ENCODE results near the gene TAF1C.
A peak's percentile ranks its signal among the peaks of the same experiment; 100 is the strongest.

TAF1C gene

DNA sequence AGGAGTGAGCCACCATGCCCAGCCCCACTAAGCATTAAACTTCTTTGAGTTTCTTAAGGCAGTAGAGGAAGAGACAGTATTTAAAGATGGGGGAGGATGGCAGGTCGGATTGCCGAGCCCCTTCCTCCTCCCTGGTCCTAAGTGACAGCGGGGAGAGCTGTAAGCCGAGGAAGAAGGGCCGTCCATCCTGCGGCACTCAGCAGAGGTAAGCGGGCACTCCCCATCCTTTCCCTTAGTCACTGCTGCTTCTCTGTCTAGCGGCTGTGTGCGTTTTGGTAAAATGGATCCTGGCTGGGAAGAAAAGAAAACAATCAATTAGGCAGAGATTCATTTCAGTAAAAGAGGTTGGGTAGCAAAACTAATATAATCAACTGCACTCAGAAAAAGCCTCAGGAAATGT lies 27.9 kb downstream of the TAF1C start:
- DNase-seq (ENCODE audit: low read depth in 3 of 3, low spot score in 1 of 3) = no peak

- DNase-seq (ENCODE audit: low read depth in 3 of 3, low spot score in 1 of 3) = no peak
These were observed 30.5 kb downstream of the TAF1C start for GRCh38 chr16:84156342-84156784.

DNA sequence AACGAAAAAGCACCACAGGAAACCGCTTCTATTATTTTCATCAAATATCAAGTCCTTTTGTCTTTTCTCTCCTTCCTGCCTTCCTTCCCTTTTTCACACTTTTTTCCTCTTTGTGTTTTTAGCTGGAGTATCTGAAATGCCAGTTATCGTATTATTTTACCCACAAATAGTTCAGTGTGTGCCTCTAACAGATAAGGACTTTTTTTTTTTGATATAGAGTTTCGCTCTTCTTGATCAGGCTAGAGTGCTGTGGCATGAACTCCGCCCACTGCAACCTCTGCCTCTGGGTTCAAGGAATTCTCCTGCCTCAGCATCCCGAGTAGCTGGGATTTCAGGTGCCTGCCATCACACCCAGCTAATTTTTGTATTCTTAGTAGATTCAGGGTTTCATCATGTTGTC lies 31.1 kb downstream of the TAF1C start:
- DNase-seq (ENCODE audit: low read depth in 3 of 3, low spot score in 1 of 3) = no peak

- no peak for DNase-seq (ENCODE audit: low read depth in 3 of 3, low spot score in 1 of 3)
These were observed 31.6 kb downstream of the TAF1C start for GRCh38 chr16:84155226-84155625.

DNA sequence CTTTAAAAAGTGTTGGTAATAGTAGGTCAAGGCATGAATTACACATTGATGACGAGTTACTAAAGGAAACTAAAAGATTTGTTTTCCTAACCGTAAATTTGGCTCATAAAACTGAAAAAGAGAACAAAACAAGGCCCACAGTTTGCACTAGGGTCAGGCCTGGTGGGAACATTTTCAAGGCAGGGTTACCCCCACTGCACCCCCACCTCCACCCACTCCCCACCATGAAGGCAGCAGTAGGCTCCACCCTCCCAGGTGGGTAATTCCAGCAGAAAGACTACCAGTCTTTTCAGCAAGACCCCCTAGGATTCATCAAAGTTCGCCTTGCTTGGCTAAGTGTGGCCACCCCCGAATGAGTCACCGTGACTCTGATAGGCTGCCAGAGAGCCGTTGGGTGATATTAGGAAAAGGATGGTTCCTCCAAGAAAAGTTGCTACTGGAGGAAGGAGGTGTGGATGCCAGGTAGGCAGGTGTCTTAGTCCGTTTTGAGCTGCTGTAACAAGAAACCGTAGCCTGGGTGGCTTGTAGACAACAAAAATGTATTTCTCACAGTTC lies 33.1 kb downstream of the TAF1C start:
- no peak for DNase-seq (ENCODE audit: low read depth in 3 of 3, low spot score in 1 of 3)

DNA sequence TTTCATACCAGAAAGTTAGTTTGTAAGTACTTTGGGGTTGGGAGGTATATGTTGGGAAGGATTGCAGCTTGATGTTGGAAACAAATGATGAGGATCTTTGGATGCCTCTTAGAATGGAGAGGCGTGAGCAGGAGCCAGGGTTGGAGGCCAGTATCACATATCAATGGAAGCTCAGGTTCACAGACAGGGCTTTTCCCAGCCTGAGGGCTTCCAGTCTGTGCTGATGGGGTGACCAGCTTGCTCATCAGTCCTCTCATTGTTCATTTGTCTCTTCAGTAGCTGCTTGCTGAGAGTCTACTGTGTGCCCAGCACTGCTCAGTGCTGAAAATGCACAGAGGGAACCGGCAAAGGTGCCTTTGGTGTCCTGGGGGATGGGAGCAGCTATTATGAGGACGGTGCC lies 35.9 kb downstream of the TAF1C start:
- no peak for DNase-seq (ENCODE audit: low read depth in 3 of 3, low spot score in 1 of 3)

- DNase-seq (ENCODE audit: low read depth in 3 of 3, low spot score in 1 of 3) = peak; percentile 85 to 95 (median 93)
These were observed 41.8 kb downstream of the TAF1C start, which contains the start of the genes DNAAF1 and HSDL1 for GRCh38 chr16:84144859-84145639. TSS of gene DNAAF1 (plus strand) at chr16:84145308. CDS start at chr16:84145441, 133 bp downstream. TSS of gene HSDL1 (minus strand) at chr16:84145177. CDS start at chr16:84131321, 13,856 bp downstream.

GRCh38 chr16:84144209-84144858 lies 42.5 kb downstream of the TAF1C start:
- DNase-seq (ENCODE audit: low read depth in 3 of 3, low spot score in 1 of 3) = peak in 1 of 3 donors; percentile 24

DNA sequence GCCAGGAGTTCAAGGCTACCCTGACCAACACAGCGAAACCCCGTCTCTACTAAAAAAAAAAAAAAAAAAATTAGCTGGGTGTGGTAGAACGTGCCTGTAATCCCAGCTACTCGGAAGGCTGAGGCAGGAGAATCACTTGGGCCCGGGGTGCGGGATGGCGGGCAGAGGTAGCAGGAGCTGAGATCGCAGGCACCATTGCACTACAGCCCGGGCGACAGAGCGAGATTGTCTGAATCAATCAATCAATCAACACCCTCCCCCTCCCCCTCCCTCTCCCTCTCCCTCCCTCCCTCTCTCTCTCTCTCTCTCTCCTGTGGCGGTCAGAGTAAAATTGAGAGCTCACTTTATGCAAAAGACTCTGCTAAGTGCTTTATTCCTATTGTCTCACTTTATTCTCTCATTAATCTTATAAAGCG lies 43.1 kb downstream of the TAF1C start:
- no peak for DNase-seq (ENCODE audit: low read depth in 3 of 3, low spot score in 1 of 3)

DNA sequence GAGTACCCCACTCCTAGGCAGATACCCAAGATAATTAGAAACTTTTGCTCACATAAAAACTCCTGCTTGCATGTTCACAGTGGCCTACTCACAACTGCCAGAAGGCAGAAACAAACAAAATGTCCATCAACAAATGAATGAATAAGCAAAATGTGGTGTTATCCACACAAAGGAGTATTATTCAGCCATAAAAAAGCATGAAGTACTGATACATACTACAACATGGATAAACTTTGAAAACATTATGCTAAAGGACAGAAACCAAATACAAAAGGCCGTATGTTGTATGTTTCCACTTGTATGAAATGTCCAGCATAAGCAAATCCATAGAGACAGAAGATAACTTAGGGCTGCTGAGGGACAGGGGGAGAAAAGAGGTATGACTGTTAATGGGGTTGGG lies 43.8 kb downstream of the TAF1C start:
- no peak for DNase-seq (ENCODE audit: low read depth in 3 of 3, low spot score in 1 of 3)

DNA sequence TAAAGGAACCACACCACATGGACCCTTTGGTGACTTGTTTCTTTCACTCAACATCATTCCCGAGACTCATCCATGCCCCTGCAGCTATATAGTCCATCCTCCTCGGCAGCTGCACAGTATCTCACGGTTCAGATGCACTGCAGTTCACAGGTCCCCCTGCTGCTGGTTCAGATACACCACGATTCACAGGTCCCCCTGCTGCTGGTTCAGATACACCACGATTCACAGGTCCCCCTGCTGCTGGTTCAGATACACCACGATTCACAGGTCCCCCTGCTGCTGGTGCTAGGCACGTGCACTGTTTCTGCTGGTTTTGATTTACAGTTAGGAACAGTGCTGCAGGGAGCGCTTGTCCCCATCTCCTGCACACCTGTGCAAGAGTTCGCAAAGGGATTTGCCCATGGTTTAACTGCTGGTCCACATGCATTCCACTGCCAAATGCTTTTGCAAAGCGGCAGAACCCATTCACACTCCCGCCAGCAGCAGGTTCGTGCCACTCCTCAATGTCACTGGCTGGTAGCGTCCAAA lies 45.6 kb downstream of the TAF1C start:
- DNase-seq (ENCODE audit: low read depth in 3 of 3, low spot score in 1 of 3) = no peak

DNA sequence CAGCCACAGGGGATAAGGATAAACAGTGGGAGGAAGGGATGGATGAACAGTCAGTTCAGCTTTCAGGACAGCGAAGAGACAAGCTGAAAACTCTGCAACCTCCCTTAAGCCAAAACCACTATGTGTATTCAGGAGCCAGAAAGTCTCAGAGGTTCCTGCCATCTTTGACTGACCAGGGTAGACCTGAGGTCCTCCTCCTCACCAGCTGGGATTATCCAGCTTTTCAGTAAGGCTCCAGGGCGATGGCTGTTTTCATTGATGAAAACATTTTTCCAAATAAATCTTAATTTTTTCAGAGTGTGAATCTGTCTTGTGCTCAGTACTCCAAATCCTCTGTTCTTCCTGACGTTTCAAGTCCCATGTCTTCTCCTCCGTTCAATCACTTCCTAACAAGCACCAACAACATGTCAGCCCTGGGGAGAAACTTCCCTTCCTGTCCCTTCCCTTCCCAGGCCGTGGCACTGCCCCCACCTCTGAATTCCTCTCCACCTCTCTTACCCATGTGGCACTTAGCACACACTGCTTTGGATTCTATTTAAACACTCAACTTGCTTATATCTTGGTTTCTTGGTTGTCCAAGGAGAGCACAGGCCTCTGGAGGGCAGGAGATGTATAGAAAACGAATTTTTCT lies 47.1 kb downstream of the TAF1C start:
- no peak for DNase-seq (ENCODE audit: low read depth in 3 of 3, low spot score in 1 of 3)

- no peak for DNase-seq (ENCODE audit: low read depth in 3 of 3, low spot score in 1 of 3)
These were observed 47.8 kb downstream of the TAF1C start for GRCh38 chr16:84138824-84139627.

DNA sequence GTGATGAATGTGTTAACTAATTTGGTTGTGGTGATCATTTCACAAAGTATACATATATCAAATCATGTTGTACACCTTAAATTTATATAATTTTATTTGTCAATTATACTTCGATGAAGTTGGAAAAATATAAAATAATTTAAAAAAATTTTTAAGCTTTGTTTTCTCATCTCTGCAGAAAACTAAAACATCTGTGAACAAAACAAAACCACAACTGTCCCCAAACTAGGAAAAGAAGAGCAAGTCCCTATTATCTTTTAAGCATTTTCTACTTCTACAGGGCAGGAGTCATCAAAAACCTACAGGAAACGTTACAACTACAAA lies 48.4 kb downstream of the TAF1C start:
- DNase-seq (ENCODE audit: low read depth in 3 of 3, low spot score in 1 of 3) = no peak

GRCh38 chr16:84137769-84138357 lies 49.0 kb downstream of the TAF1C start:
- no peak for DNase-seq (ENCODE audit: low read depth in 3 of 3, low spot score in 1 of 3)

DNA sequence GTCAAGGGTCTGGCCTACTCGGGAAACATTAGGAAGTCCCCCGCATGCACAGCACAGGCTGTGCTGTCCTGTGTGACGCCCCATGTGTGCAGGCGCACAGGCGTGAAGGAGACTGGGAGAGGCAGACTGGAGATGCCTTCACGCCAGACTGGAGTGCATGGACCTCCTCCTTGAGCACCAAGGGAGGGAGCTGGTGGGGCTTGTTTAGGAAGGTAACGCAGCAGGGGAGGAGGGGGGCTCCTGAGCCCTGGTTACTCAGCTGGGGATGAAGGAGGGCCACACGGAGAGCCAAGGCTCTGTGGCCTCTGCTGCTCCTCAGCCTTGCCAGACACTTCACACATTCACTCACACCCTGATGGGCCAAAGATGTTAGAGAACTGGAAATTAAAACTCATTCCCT lies 49.6 kb downstream of the TAF1C start:
- no peak for DNase-seq (ENCODE audit: low read depth in 3 of 3, low spot score in 1 of 3)

DNA sequence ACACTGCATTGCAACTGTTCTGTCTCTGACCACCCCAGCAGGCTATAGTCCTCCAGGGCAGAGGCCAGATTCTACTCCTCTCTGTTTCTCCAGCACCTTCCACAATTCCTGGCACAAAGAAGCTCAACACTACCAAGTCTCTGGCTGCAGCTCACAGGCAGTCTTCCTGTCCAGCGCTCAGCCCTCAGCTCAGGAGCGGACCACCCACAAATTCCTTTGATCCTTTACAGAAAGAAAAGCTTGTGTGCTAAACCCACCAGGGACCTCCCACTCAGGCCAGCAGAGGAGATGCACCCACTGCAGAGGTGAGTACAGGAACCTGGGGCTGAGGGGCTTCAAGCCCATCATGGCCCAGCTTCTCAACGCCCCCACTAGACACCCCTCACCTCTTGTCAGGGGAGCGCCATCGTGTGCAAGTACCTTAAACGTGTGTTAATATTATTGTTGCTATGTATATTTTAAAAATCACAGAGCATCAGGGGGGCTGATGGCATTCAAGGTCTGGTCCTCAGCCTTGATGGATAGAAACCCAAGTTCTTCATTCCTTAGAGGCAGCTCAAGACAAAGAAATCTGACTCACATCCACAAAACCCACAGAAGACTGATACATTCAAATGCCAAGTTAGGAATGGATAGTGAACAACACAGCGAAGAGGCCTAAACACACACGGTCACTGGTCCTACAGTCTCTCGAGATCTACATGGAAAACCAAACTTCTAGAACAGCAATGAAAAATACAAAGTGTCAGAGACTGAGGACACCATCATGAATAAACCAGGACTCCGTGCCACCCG lies 50.3 kb downstream of the TAF1C start:
- DNase-seq (ENCODE audit: low read depth in 3 of 3, low spot score in 1 of 3) = no peak

GRCh38 chr16:84132527-84133285 lies 54.2 kb downstream of the TAF1C start:
- DNase-seq (ENCODE audit: low read depth in 3 of 3, low spot score in 1 of 3) = no peak

- no peak for DNase-seq (ENCODE audit: low read depth in 3 of 3, low spot score in 1 of 3)
These were observed 55.7 kb downstream of the TAF1C start for GRCh38 chr16:84131117-84131516.

Data from stimulated activated CD4-positive, alpha-beta T cell treated with anti-CD3 and anti-CD28 coated beads, TNF-alpha, amount 100 ng/mL, for 1 hour (primary cell).